ENCODE measurements around the gene PHLDB3.

- TF ChIP-seq CTCF (IDR thresholded peaks at IDR 0.05 in 4 of 5, conservative IDR thresholded peaks at IDR 0.05 in 1 of 5) (no peak), POLR2A (IDR thresholded peaks at IDR 0.05) (no peak)
Measured at GRCh38 chr19:43430976-43431375, 73.6 kb downstream of the PHLDB3 start.

Measured in gastrocnemius medialis (tissue), 4 donors.